GM23248 (cell line): ENCODE results near the gene ANKRD6. TPM values are rescaled to one million over a fixed set of nuclear protein-coding genes. Genes with fewer than 3 reads are reported as not detected.

Source experiments
- DNase-seq: peaks from one replicate; pipeline ENCODE4 v3.0.0-alpha.2; 2015
- H2AFZ ChIP-seq: fragments of 200-600 bp; sonication (generic); 2 replicates; pipeline ENCODE4 v1.6.1; 2016; ENCODE audit warnings: antibody characterized with exemption
- H3F3A ChIP-seq: fragments of 200-600 bp; sonication (generic); 2 replicates; pipeline ENCODE4 v1.6.1; 2016; ENCODE audit warnings: mild to moderate bottlenecking, antibody characterized with exemption, mixed run types; ENCODE audit not compliant: insufficient read depth
- H3K27ac ChIP-seq: fragments of 200-600 bp; sonication (generic); 2 replicates; pipeline ENCODE4 v1.5.1; 2016; ENCODE audit warnings: mild to moderate bottlenecking
- H3K27me3 ChIP-seq: fragments of 200-600 bp; sonication (generic); replicated peaks from 2 replicates; pipeline ENCODE4 v1.6.1; 2016; ENCODE audit warnings: mild to moderate bottlenecking; ENCODE audit not compliant: insufficient read depth
- H3K36me3 ChIP-seq: fragments of 200-600 bp; sonication (generic); 2 replicates; pipeline ENCODE4 v1.6.1; 2016; ENCODE audit warnings: low read depth, mild to moderate bottlenecking
- H3K4me1 ChIP-seq: fragments of 200-600 bp; sonication (generic); 2 replicates; pipeline ENCODE4 v1.6.1; 2016; ENCODE audit warnings: mild to moderate bottlenecking; ENCODE audit not compliant: insufficient read depth
- H3K4me2 ChIP-seq: fragments of 200-600 bp; sonication (generic); one replicate; pipeline ENCODE4 v1.6.1; 2016; ENCODE audit warnings: mild to moderate bottlenecking; ENCODE audit not compliant: unreplicated experiment
- H3K4me3 ChIP-seq: fragments of 200-600 bp; sonication (generic); 2 replicates; pipeline ENCODE4 v1.5.1; 2016; ENCODE audit warnings: mild to moderate bottlenecking
- H3K79me2 ChIP-seq: fragments of 200-600 bp; sonication (generic); 2 replicates; pipeline ENCODE4 v1.6.1; 2016; ENCODE audit warnings: mild to moderate bottlenecking; ENCODE audit not compliant: insufficient read depth
- H3K9ac ChIP-seq: fragments of 200-600 bp; sonication (generic); 2 replicates; pipeline ENCODE4 v1.6.1; 2016; ENCODE audit warnings: mild to moderate bottlenecking
- H3K9me2 ChIP-seq: fragments of 200-600 bp; sonication (generic); 2 replicates; pipeline ENCODE4 v1.6.1; 2016; ENCODE audit warnings: mixed run types, mild to moderate bottlenecking, moderate library complexity; ENCODE audit not compliant: insufficient read depth
- H3K9me3 ChIP-seq: fragments of 200-600 bp; sonication (generic); one replicate; pipeline ENCODE4 v1.6.1; 2017; ENCODE audit warnings: low read depth
- H4K20me1 ChIP-seq: fragments of 200-600 bp; sonication (generic); 2 replicates; pipeline ENCODE4 v1.6.0; 2016; ENCODE audit not compliant: insufficient read depth
- EZH2 ChIP-seq: fragments of 200-600 bp; sonication (generic); IDR thresholded peaks from 2 replicates; pipeline ENCODE4 v1.6.1; 2018; ENCODE audit warnings: antibody characterized with exemption, mild to moderate bottlenecking; ENCODE audit not compliant: insufficient read depth, poor library complexity, severe bottlenecking
- EZH2phosphoT487 ChIP-seq: fragments of 200-600 bp; sonication (generic); IDR thresholded peaks from 2 replicates; pipeline ENCODE4 v1.6.1; 2018; ENCODE audit warnings: antibody characterized with exemption, moderate library complexity, mild to moderate bottlenecking, low read depth; ENCODE audit not compliant: insufficient read depth
- WGBS, 2 experiments: methylation state at CpG; one replicate each; pipeline ENCODE4 v1.1.6; 2015 to 2017; ENCODE audit warnings: low lambda C conversion rate in 2 of 2, low coverage in 1 of 2; ENCODE audit errors: missing lambda C conversion rate in 2 of 2; 5-methylcytosine and 5-hydroxymethylcytosine counted together
- in situ Hi-C: fragments of 300-500 bp; cut with MboI; formaldehyde crosslinking; loops from 2 replicates; pipeline ENCODE4 v1.15.0; 2020
- polyA plus RNA-seq: library from polyadenylated mRNA; unstranded; fragments of >200 nt; fragmentation: Nextera tagmentation; extraction: Ambion mirVana; gene quantifications from 2 replicates; pipeline ENCODE4 v1.2.1, GENCODE V29; 2016
- total RNA-seq: library from RNA; depleted of rRNA; stranded (reverse); fragments of >200 nt; shearing (Covaris generic); gene quantifications from 2 replicates; pipeline ENCODE4 v1.2.3, GENCODE V29; 2014

The ANKRD6 gene
- total and polyA plus RNA-seq, 2 experiments from 2014 or later, result 0.54 to 12.4 TPM

- no peak overlapping the region for H3K4me2 ChIP-seq
These were observed 34.0 kb upstream of the ANKRD6 start for GRCh38 chr6:89398762-89399525.

DNA sequence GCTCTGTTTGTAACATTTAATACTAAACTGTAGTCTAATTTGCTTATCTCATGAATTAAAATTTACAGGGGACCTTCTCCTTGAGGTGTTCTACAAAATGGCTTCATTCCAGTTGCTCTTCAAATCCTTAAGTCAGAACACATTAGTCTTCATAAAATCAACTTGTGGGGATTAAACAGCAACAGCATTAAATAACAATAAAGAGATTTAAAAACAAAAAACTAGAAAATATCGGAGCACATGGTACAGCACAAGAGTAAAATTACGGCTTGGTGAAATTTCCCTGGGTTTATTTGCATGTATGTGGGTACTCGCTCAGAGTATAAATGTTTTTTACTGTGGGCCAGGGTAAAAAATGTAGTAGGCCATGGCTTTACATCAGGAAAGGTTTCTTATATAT lies 32.9 kb upstream of the ANKRD6 start:
- Histone ChIP-seq H3K27me3 (no peaks in the 10 kb centered on the region), H3K79me2 (no peaks in the 10 kb centered on the region), H3K4me2 (no peak overlapping the region), H3K9me3 (no peaks in the 10 kb centered on the region), H3K4me1 (no peaks in the 10 kb centered on the region), H3K4me3 (no peak overlapping the region), H3K27ac (no peak overlapping the region), H3K9me2 (no peaks in the 10 kb centered on the region), H3K9ac (no peak overlapping the region), H4K20me1 (no peaks in the 10 kb centered on the region), H2AFZ (no peak overlapping the region), H3K36me3 (no peaks in the 10 kb centered on the region), H3F3A (no peaks in the 10 kb centered on the region)
- 73 to 75% methylated on average over 3 of the region's 3 CpGs for WGBS, 2 experiments
- in situ Hi-C loops, result no loop called here
- DNase-seq, result no peak
- TF ChIP-seq EZH2phosphoT487 (no peak), EZH2 (no peak)

More at GRCh38 chr6:89398762-89399525, 34.0 kb upstream of the ANKRD6 start:
- no peak for TF ChIP-seq EZH2phosphoT487
- no peak for TF ChIP-seq EZH2
- Histone ChIP-seq H3K27ac (no peak overlapping the region), H3K27me3 (no peaks in the 10 kb centered on the region), H3K4me1 (no peaks in the 10 kb centered on the region), H3K4me3 (no peak overlapping the region), H3K9ac (no peak overlapping the region), H3K9me2 (no peaks in the 10 kb centered on the region), H3K36me3 (no peaks in the 10 kb centered on the region), H2AFZ (no peak overlapping the region), H3F3A (no peaks in the 10 kb centered on the region), H3K9me3 (no peaks in the 10 kb centered on the region), H4K20me1 (no peaks in the 10 kb centered on the region), H3K79me2 (no peaks in the 10 kb centered on the region)
- 49 to 54% methylated on average over 7 of the region's 7 CpGs for WGBS, 2 experiments
- in situ Hi-C loops, result no loop called here
- DNase-seq, result no peak

DNA sequence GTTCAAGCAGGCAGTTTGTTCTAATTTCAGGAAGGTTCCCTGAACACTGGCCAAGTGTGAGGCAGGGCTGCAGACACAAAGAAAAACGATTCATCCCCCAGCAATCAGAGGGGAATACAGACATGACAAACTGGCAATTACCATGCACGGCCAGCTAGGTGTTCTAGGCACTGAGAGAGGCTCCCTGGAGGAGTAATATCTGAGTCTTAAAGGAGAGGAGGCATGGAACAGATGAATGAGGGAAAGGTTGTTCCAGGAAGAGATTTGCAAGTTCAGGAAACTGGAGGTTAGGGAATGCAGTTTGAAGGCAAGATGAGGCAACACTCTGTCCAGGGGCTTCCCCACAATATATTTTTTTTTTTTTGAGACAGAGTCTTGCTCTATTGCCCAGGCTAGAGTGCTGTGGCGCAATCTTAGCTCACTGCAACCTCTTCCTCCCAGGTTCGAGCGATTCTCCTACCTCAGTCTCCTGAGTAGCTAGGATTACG lies 32.0 kb upstream of the ANKRD6 start:
- Histone ChIP-seq H3K27ac (no peak overlapping the region), H3K9ac (no peak overlapping the region), H3K4me2 (no peak overlapping the region), H3K79me2 (no peaks in the 10 kb centered on the region), H3K27me3 (no peaks in the 10 kb centered on the region), H3K4me3 (no peak overlapping the region), H4K20me1 (no peaks in the 10 kb centered on the region), H2AFZ (no peak overlapping the region), H3K9me2 (no peaks in the 10 kb centered on the region), H3F3A (no peaks in the 10 kb centered on the region), H3K36me3 (no peaks in the 10 kb centered on the region), H3K9me3 (no peaks in the 10 kb centered on the region), H3K4me1 (no peaks in the 10 kb centered on the region)
- DNase-seq, result no peak
- WGBS, 2 experiments, result 51 to 63% methylated on average over 6 of the region's 6 CpGs
- TF ChIP-seq EZH2phosphoT487, result no peak
- no peak for TF ChIP-seq EZH2
- in situ Hi-C loops, result no loop called here

- Histone ChIP-seq H3K27me3 (peaks cover 7% of the 10 kb centered on the region), H3K9me3 (no peaks in the 10 kb centered on the region), H2AFZ (no peak overlapping the region), H3F3A (no peaks in the 10 kb centered on the region), H4K20me1 (no peaks in the 10 kb centered on the region), H3K9me2 (no peaks in the 10 kb centered on the region), H3K4me3 (no peak overlapping the region), H3K4me1 (no peaks in the 10 kb centered on the region), H3K36me3 (no peaks in the 10 kb centered on the region), H3K79me2 (no peaks in the 10 kb centered on the region), H3K4me2 (no peak overlapping the region), H3K27ac (no peak overlapping the region), H3K9ac (no peak overlapping the region)
- DNase-seq, result no peak
- 83 to 84% methylated on average over 6 of the region's 6 CpGs for WGBS, 2 experiments
- no peak for TF ChIP-seq EZH2phosphoT487
- TF ChIP-seq EZH2, result no peak
- in situ Hi-C loops, result no loop called here
These were observed 30.2 kb upstream of the ANKRD6 start for GRCh38 chr6:89402776-89403175.
